Measurements from ENCODE around the gene PLB1. TPM values are rescaled to one million over a fixed set of nuclear protein-coding genes. Genes with fewer than 3 reads are reported as not detected.

Gene PLB1
- total and polyA plus RNA-seq, 9 of the 15 experiments (the other 6 are each of a cell fraction or from before 2014, with no cell fraction given): 0.01 to 0.09 (median 0.07) TPM; not detected in 2

DNA sequence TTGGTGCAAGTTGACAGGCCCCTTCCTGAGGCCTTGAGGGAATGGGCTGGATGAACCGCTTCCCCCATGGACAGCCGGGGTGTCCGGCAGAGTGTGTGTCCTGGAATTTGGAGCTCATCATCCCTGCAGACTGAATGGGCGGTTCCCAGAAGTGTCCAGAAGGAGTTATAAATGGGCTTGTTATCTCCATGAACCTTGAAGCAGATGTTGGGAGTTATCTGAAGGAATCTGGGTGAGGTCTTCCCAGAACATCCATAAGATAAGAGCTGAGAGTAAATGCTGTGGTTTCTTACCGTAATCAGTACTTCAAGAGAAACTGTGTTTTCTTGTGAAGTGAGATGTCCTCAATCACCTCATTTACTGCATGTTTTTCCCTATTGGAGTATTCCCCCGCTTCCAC lies 21.1 kb downstream of the PLB1 start (continued):
- TF ChIP-seq ZNF274 (IDR thresholded peaks at IDR 0.05; ENCODE audit: borderline replicate concordance, low read depth, low read length) (no peak), JUNB (CRISPR knock-in tag; conservative IDR thresholded peaks at IDR 0.05) (no peak), ZZZ3 (IDR thresholded peaks at IDR 0.05) (no peak), COPS2 (conservative IDR thresholded peaks at IDR 0.05) (no peak), NFIX (CRISPR knock-in tag; IDR thresholded peaks at IDR 0.05; ENCODE audit: low read depth) (no peak), ZFP1 (CRISPR knock-in tag; IDR thresholded peaks at IDR 0.05) (no peak), RB1 (IDR thresholded peaks at IDR 0.05; ENCODE audit: low read depth) (no peak), FIP1L1 (IDR thresholded peaks at IDR 0.05; ENCODE audit: low read depth, low read length, poor library complexity, severe bottlenecking) (no peak), STAG1 (CRISPR knock-in tag; IDR thresholded peaks at IDR 0.05; ENCODE audit: borderline replicate concordance) (no peak), PHB (CRISPR knock-in tag; IDR thresholded peaks at IDR 0.05) (no peak), EP400 (IDR thresholded peaks at IDR 0.05) (0 out of 2 replicates have a peak, but pooled peaks have one; percentile 15), ARID3A (IDR thresholded peaks at IDR 0.05; ENCODE audit: borderline replicate concordance, low read depth, low read length) (no peak), HMG20A (CRISPR knock-in tag; conservative IDR thresholded peaks at IDR 0.05) (peak; percentile 85), ZBTB43 (CRISPR knock-in tag; IDR thresholded peaks at IDR 0.05) (no peak), TCF3 (CRISPR knock-in tag; IDR thresholded peaks at IDR 0.05) (peak; percentile 94), ZNF197 (CRISPR knock-in tag; IDR thresholded peaks at IDR 0.05; ENCODE audit: low read depth) (peak; percentile 93), HDAC1 (IDR thresholded peaks at IDR 0.05) (peak in 1 of 2 experiments; percentile 95; a peak in 2 of 4 replicates), ZNF263 (CRISPR knock-in tag; IDR thresholded peaks at IDR 0.05; ENCODE audit: borderline replicate concordance) (no peak), E2F3 (CRISPR knock-in tag; IDR thresholded peaks at IDR 0.05) (no peak), ZNF77 (CRISPR knock-in tag; IDR thresholded peaks at IDR 0.05) (no peak), MTF1 (CRISPR knock-in tag; IDR thresholded peaks at IDR 0.05; ENCODE audit: borderline replicate concordance) (no peak), ZEB2 (IDR thresholded peaks at IDR 0.05) (0 out of 2 replicates have a peak, but pooled peaks have one; percentile 36), STAT5A (IDR thresholded peaks at IDR 0.05; ENCODE audit: borderline replicate concordance, low read length) (peak; percentile 75), NFYB (IDR thresholded peaks at IDR 0.05; ENCODE audit: extremely low read depth, insufficient read length) (no peak), MAFG (tag; conservative IDR thresholded peaks at IDR 0.05) (no peak), ETS1 (conservative IDR thresholded peaks at IDR 0.05; ENCODE audit: control insufficient read depth, low read depth, low read length) (no peak), LARP7 (IDR thresholded peaks at IDR 0.05) (no peak)
- TF ChIP-seq, protein P1, sequence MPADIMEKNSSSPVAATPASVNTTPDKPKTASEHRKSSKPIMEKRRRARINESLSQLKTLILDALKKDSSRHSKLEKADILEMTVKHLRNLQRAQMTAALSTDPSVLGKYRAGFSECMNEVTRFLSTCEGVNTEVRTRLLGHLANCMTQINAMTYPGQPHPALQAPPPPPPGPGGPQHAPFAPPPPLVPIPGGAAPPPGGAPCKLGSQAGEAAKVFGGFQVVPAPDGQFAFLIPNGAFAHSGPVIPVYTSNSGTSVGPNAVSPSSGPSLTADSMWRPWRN (IDR thresholded peaks at IDR 0.05; ENCODE audit: low read depth): peak; percentile 95

All from K562 (cell line).